HG03575 (cell line): Measurements from ENCODE around the gene BMPR2.
"Not testable (repeated sequence)": the region's sequence is repeated elsewhere in the genome, so short reads cannot be mapped to it uniquely, and the experiment has no call there.

Source experiments
- ATAC-seq: cut with Tn5 transposase; IDR thresholded peaks from one replicate; pipeline ENCODE4 v1.9.1; 2021; ENCODE audit not compliant: unreplicated experiment, insufficient number of reproducible peaks, low FRiP score; ENCODE audit errors: extremely low read depth

Gene BMPR2

DNA sequence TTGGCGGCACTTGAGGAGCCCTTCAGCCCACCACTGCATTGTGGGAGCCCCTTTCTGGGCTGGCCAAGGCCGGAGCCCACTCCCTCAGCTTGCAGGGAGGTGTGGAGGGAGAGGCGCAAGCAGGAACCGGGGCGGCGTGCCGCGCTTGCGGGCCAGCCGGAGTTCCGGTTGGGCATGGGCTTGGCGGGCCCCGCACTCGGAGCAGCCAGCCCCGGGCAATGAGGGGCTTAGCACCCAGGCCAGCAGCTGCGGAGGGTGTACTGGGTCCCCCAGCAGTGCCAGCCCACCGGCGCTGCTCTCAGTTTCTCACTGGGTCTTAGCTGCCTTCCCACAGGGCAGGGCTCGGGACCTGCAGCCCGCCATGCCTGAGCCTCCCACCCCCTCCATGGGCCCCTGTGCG is 127.1 kb downstream of the BMPR2 start:
- not testable (repeated sequence) for ATAC-seq

DNA sequence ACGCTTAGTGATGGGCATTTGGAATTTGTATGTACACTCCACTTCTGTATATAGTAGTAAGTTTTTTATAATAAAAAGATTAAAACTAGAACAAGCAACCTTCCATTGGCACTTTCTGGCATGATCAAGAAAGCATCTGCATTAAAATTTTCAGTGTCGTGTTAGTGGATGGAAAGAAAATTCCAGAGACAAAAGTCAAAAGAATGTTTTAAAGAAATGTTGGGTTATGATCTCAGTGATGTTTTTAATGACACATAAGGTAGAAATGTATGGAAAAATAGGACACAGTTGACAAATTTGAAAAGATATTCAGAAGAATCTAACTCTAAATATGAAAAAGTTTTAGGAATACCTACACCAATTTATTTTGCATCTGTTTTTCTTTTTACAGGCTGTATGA is 132.6 kb downstream of the BMPR2 start:
- ATAC-seq: no peak

DNA sequence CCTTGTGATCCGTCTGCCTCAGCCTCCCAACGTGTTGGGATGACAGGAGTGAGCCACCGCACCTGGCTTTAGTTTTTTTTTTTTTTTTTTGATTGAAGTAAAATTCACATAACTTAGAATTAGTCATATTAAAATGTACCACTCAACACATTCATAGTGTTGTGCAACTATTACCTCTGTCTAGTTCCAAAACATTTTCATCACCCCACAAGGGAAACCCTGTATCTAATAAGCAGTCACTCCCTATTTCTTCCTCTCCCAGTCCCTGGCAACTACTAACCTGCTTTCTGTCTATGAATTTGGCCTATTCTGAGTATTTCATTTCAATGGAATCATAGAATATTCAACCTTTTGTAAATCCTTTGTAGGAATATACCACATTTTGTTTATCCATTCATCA is 134.8 kb downstream of the BMPR2 start:
- no peak for ATAC-seq

DNA sequence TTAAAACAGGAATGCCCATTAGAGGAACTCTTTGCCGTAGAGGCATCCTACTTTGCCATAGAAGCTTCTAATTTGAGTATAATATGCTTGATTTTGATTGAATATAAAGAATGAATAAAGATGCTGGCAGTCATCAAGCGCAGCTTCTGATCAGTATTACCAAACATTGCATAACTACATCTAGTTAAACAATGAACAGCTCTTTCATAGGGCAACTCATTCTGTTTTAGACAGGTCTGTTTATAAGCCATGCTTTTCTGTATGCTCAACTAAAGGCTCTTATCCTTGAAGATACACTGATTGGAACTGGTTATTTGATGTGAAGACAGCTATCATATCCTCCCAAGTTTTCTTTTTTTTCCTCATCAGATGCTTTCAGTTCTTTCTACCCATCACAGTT is 136.0 kb downstream of the BMPR2 start:
- ATAC-seq: no peak

DNA sequence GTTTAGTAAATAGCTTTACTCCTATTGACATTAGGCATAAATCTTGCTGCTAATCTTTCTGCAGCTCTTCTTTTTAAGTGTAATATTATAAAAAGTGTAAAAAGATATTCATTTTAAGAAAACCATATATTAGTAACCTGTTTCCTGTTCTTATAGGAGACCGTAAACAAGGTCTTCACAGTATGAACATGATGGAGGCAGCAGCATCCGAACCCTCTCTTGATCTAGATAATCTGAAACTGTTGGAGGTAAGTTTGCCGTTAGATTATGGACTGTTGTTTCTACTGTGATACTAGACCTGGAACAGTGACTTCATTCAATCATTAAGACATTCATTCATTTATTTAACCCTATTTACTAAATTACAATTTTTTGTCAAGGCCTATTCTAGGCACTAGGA is 138.6 kb downstream of the BMPR2 start:
- ATAC-seq: no peak

DNA sequence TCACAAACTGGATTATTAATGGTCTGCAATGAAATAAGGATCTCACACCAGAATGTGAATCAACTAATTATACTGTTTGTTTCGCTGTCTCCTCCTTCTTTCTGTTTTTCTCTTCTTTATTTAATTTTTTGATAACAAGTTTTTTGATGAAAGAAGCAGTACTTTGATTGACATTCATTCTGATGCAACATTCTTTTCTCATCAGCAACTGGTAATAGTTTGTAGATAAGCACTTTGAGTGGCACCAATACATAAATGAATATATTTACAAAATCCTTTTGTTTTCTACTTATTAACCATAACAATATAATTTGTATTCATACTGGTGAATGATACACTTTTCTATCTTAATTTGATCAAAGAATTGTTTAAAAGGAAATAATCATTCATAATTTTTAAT is 143.3 kb downstream of the BMPR2 start:
- no peak for ATAC-seq

DNA sequence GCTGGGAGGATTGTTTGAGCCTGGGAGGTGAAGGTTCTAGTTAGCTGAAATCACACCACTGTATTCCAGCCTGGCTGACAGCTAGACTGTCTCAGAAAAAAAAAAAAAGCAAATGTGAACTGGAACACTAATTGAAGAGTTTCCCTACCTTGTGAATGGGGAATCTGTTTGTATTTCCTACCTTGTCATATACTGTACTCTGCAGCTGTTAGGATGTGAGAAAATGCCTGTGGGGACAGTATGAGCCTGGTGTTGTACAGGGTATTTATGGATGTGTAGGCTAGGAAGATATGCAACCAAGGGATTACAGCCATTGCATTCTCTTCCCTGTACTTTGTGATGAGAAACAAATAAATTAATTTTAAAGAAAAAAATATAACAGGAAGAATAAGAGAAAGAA is 145.3 kb downstream of the BMPR2 start:
- no peak for ATAC-seq

DNA sequence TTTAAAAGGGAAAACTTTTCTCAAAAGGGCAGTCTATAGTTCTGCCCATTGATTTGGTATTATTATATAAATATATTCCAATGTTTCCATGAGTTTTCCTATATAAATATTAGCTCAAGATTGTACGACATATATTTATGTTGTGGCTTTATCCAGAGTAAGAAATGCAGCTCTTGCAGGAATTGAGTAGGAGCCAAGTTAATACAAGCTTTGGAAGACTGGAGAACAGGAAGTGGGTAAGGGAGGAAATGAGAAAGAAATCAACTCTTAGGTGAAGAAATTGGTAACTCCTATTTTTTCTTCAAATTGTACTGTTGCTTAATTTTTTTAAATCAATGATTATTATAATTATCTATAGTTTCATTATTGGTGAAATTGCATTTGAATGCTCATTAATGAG is 153.3 kb downstream of the BMPR2 start:
- no peak for ATAC-seq

DNA sequence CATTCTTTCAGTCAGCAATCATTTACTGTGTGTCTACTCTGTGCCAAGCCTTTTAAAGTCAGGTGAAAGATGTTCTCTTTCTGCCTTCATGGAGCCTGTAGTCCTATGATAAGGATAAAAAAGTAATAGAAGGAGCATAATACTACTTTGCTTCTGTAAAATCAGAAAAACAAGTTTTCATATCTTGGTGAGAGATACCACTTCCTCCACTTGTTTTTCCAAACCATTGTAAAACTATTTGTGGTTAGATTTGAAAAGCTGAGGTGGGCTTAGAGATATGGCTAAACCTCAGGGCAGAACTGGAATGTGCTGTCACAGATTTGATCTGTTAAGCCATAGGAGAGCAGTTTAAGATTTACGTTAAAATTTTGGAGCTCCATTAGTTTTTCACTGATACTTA is 153.9 kb downstream of the BMPR2 start:
- ATAC-seq: no peak

DNA sequence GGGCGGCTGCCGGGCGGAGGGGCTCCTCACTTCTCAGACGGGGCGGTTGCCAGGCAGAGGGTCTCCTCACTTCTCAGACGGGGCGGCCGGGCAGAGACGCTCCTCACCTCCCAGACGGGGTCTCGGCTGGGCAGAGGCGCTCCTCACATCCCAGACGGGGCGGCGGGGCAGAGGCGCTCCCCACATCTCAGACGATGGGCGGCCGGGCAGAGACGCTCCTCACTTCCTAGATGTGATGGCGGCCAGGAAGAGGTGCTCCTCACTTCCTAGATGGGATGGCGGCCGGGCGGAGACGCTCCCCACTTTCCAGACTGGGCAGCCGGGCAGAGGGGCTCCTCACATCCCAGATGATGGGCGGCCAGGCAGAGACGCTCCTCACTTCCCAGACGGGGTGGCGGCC is 159.2 kb downstream of the BMPR2 start:
- ATAC-seq: not testable (repeated sequence)

DNA sequence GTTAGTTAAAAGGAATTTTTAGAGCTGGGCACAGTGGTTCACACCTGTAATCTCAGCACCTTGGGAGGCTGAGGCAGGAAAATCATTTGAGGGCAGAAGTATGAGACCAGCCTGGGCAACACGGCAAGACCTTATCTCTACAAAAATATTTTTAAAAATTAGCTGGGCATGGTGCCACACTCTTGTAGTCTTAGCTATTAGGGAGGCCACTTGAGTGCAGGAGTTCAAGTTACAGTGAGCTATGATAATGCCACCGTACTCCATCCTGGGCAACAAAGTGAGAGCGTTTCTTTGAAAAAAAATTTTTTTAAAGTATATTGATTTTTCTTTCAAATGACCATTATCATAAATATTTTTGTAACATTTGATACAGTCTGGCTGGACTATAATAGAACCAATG is 165.0 kb downstream of the BMPR2 start:
- no peak for ATAC-seq

DNA sequence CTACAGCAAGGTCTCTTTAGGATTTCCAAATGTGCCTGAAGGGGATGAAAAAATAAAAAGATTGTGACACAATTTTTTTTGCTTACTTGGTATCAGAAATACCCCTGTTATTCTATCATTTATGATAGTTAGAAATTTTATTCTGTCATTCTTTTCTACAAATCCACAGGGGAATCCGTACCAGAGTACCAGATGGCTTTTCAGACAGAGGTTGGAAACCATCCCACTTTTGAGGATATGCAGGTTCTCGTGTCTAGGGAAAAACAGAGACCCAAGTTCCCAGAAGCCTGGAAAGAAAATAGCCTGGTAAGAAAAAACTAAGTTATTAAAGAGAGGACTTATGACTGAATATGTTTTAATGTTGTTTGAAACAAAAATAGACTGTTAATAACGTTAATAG is 166.0 kb downstream of the BMPR2 start:
- ATAC-seq: no peak

DNA sequence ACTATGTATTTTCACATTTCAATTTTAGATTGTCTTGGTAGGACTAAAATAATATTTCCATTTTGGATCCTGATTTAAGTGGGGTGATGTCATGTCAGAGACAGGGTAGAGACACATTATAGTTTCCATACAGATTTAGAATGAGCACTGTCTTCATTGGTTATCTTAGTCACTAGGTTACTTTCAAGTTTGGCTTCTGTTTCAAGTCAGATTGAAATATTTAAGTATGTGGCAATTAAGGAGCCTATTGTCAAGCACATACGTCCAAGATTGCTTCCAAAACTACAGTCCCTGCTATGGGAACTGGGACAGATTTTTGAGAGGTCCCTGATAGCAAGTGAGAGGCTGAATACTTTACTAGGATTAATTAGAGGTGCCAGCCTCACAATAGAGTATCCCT is 169.4 kb downstream of the BMPR2 start:
- ATAC-seq: no peak

DNA sequence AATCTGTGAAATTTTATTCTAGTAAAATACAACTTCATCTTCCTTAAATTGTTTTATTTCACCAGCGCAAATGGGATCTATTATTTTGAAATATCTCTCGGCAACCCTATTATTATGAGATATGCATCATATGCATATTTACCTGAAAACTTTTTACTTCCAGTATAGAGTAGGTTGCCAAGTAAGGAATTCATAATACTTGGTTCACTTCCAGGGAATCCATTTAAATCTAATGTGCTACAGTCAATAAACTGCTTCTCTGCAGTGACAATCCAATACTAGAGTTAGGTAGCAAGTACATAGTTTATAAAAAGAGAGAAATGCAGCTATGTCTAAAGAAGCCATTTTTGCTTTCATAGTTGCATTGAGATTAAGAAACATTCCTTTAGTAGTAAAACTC is 169.8 kb downstream of the BMPR2 start:
- ATAC-seq: no peak

DNA sequence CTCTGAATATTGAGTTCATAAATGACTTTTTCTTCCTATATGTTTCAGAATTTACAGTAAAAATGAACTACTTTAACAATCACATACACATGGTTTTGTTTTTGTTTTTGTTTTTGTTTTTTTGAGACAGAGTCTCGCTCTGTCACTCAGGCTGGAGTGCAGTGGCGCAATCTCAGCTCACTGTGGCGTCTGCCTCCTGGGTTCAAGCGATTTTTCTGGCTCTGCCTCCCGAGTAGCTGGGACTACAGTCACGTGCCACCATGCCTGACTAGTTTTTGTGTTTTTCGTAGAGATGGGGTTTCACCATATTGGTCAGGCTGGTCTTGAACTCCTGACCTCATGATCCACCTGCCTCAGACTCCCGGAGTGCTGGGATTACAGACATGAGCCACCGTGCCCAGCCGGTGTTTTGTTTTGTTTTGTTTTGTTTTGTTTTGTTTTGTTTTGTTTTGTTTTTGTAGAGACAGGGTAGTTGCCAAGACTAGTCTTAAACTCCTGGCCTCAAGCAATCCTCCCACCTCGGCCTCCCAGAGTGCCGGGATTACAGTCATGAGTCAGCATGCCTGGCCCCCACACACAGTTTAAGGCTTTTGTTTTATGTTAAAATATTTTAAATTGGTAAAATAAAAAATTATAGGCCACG is 170.5 kb downstream of the BMPR2 start:
- ATAC-seq: not testable (repeated sequence)

DNA sequence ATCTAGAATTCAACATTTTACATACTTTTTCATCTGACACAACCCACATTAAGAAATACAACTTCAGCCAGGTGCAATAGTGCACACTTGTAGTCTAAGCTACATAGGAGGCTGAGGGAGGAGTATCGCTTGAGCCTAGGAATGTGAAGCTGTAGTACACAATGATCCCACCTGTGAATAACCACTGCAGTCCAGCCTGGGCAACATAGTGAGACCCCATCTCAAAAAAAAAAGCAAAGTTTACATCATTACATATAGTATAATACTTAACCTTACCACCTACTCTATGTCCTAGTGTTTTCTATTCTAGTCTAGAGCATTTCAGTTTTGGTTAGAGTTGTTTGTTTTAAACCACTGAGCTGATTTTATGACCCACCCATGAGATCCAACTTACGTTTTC is 172.1 kb downstream of the BMPR2 start:
- ATAC-seq: no peak

DNA sequence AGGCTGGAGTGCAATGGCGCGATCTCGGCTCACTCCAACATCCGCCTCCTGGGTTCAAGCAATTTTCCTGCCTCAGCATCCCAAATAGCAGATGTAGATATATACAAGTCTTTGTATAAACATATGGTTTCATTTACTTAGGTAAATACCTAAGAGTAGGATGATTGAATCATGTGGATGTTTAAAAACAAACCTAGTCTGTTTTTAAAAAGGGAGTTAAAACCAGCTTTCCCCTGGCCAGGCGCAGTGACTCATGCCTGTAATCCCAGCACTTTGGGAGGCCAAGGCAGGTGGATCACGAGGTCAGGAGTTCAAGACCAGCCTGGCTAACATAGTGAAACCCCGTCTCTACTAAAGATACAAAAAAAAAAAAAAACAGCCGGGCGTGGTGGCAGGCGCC is 174.9 kb downstream of the BMPR2 start:
- not testable (repeated sequence) for ATAC-seq

DNA sequence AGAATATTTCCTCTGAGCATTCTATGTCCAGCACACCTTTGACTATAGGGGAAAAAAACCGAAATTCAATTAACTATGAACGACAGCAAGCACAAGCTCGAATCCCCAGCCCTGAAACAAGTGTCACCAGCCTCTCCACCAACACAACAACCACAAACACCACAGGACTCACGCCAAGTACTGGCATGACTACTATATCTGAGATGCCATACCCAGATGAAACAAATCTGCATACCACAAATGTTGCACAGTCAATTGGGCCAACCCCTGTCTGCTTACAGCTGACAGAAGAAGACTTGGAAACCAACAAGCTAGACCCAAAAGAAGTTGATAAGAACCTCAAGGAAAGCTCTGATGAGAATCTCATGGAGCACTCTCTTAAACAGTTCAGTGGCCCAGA is 179.2 kb downstream of the BMPR2 start:
- no peak for ATAC-seq

DNA sequence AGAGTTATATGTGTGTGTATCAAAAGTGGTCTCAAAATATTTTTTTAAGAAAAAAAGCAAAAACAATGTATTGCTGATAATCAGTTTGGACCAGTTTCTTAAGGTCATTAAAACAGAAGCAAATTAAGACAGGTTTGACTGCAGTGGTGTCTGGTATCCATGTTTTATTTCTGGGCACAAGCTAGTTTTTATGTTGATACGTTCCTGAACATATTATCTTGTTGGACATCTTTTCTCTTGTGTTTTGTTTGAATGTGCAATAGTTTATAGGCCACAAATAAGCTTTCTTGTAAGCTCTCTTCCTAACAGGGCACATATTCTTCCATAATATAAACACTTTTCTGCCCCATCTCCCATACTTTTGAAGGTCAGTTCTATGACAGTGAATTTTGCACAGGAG is 184.1 kb downstream of the BMPR2 start:
- no peak for ATAC-seq

DNA sequence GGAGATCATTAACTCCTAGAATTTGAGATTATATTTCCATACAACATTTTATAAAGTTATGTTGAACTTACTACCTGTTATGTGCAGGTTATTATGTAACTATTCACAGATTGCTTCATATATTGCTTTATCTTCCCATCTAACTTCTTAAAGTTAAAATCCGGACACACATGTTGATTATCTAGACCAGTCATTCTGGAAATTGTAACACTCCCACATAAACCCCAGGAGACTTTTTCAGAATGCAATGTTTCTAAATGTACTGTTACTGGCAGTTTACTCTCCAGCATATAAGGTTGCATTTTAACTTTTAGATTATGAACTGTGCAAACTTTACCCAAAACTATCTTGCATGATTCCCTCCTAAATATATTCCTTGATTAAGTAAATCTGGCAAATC is 188.1 kb downstream of the BMPR2 start:
- ATAC-seq: no peak

DNA sequence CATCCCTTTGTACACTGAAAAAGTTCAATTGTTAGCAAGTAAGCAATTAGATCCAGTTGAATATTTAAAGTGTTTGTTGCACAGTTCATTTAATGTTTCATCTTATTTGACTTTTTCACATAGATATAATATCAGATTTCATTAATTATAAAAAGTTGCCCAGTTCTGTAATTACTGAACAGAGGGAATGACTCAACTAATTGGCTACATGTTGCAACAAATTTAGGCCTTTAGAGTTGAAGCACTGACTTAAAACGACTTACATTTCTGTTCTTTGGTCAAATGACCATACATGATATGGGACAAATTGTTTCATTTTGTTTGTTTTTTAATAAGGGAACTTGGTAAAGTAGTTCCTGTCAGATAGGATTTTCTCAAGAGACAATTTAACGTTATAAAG is 190.2 kb downstream of the BMPR2 start:
- no peak for ATAC-seq

DNA sequence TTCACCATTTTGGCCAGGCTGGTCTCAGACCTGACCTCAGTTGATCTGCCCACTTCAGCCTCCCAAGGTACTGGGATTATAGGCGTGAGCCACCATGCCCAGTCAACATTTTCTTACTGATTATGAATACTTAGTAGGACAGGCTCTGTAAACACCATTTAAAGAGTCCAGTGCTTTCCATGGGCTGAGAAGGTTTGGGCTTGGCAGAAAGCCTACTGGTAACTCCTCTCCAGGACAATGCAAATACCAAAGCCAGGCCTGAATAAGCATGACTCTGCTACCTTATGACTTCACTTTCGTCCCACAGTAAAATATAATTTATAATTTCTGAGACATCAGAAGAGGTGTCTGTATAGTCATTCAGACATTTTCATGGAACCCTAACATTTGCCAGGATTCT is 198.4 kb downstream of the BMPR2 start:
- no peak for ATAC-seq
